Iris pigment epithelial cell (primary cell): ENCODE data around the gene CEP85.

Source experiments
- DNase-seq: peaks from one replicate; pipeline ENCODE4 v3.0.0-alpha.2; 2011; ENCODE audit warnings: low read depth

The CEP85 gene

DNA sequence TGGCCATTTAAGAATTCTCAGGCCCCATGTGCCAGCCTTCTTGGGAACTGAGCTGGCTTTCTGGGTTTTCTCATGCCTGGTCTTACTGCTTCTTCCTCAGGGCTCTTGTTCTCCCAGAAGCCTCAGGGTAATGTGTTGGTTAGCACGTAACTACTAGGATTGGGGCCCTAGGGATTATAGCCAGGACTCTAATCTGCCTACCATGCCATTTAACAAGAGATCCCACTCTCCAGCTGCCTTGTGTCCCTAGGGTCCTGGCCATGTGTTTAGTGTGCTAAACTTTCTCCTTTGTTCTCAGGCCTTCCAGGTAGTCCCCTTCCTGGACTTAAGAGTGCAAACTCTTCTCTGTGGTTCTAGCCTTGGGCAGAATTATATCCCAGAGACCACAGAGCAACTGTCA lies 43.7 kb downstream of the CEP85 start:
- no peak for DNase-seq

DNA sequence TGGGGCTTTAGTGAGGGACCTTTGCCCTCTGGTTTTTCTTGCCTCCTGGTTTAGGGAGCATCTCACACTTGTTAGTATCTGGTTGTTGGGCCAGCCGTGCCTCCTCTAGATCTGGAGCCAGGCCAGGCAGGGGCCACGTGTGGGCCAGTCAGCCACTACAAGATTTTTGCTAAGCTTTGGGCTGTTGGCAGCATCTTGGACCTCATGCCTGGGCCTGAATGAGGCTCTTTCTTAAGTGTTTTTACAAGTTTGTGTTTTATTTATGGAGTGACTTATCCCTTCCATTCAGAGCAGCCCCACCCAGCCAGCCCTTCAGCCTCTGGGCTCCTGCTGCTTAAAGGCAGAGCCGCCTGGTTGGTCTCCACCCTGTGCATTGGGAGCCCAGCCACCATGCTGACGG lies 44.3 kb downstream of the CEP85 start:
- DNase-seq, result no peak

DNA sequence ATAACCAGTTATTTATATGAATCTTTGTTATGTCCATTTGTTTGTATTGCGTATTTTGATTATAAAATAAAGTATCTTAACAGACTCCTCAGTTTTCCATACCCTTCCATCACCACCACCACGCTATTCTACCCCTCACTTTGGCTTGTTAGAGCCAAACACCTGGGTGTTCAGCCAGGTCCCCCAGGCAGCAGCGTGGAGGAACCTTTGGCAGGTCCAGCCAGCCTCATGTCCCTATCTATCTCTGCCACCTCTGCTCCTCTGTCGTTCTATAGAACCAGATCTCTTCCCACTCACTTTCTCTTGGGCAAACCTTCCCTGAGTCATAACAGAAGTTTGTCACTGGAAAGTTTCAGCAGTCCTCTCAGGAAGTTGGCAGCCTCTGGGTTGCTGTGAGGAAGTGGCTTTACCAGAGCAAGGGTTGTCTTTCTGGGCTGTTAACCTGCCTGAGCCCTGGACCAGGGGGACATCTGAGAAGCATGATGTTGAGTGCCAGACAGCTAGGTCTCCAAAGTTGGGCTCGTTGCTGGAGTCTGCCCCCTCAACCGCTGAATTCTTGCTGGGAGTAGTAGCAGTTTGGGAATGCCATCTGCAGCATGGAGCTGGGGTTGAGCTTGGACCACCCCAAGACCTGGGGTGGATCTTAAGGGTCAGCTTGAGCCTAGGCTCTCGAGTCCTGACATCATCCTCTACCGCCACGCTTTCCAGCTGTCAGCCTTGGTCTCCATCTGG lies 44.9 kb downstream of the CEP85 start:
- peak; percentile 33 for DNase-seq

DNA sequence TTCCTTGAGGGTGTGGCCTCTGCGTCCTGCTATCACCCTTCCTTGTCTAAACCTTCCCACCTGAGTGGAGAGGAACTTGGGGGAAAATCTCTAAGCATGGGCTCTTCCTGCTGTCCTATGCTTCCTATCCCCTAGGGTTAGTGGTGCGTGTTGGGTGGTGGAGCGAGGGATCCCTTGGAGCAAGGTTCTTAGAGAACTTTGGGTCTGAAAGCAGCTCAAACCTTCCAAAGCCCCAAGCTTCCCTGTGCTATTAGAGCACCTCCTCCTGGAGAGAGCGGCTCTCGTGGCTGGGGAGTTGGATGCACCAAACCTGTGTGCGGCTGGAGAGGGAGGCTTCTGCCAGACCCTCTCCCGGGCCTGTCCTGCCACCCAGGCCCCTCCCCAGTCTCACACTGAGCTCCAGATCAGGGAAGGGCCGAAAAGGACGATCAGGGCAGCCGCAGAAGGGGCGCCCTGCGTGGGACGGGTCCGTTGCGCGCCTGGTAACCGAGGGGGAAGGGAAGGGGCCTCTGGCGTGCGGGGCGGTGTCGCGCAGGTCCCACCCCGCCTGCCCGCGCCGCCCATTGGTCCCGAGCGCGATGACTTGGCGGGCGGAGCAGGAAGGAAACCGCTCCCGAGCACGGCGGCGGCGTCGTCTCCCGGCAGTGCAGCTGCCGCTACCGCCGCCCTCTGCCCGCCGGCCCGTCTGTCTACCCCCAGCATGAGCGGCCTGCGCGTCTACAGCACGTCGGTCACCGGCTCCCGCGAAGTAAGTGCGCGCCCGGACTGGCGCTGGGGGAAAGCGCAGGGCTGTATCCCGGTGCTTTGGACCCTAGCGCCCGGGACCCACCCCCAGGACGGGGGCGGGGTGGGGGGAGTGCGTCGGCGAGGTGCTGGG lies 45.7 kb downstream of the CEP85 start, which contains the start of gene SH3BGRL3:
Gene SH3BGRL3 (plus strand): TSS at position 631 of the 877 bp plus-strand sequence. CDS start 70 bp downstream, at position 701.
- DNase-seq, result peak; percentile 87

DNA sequence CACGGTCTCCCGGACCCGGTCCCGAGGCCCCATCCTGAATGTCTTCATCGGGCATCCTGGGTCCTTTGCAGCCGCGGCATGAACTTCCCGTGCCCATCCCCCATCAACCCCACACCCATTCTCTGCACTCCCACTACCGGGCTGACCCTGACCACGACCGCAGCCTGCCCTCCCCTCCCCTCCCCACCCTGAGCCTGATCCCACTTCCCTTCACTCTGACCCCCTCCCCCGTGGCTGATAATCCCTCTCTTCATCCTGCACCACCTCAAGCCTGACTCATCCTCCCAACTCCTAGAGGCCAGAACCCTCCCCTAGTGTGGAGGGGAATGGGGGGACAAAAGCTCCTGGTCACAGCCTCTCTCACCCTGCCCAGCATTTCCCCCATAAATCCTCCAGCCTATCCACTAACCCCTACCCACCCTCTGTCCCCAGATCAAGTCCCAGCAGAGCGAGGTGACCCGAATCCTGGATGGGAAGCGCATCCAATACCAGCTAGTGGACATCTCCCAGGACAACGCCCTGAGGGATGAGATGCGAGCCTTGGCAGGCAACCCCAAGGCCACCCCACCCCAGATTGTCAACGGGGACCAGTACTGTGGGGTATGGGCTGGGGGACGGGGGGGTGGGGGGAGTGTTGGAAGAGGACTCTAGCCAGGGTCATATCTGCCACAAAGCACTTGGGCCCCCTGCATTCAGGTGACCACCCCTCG lies 46.5 kb downstream of the CEP85 start:
- peak; percentile 45 for DNase-seq

DNA sequence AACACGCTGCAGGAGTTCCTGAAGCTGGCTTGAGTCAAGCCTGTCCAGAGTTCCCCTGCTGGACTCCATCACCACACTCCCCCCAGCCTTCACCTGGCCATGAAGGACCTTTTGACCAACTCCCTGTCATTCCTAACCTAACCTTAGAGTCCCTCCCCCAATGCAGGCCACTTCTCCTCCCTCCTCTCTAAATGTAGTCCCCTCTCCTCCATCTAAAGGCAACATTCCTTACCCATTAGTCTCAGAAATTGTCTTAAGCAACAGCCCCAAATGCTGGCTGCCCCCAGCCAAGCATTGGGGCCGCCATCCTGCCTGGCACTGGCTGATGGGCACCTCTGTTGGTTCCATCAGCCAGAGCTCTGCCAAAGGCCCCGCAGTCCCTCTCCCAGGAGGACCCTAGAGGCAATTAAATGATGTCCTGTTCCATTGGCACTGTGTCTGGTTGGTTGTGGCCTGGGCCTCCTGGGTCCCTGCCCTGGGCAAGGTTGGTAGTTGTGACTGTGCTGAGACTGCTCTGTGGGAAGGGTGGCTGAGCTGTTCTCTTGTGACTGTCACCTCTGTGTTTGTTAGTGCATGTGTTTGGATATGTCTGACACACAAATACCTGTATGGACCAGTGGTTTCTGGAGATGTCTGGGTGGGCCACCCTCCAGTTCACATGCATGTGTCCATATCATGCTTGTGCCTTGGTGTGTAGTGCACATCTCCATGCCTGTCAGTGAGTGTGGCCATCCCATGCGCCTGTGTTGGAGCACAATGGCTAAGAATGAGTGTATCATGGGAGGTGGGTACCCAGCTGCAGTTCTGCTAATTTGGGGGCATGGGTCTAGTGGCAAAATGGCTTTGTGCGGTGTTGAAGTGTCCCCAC lies 47.3 kb downstream of the CEP85 start:
- peak; percentile 11 for DNase-seq

DNA sequence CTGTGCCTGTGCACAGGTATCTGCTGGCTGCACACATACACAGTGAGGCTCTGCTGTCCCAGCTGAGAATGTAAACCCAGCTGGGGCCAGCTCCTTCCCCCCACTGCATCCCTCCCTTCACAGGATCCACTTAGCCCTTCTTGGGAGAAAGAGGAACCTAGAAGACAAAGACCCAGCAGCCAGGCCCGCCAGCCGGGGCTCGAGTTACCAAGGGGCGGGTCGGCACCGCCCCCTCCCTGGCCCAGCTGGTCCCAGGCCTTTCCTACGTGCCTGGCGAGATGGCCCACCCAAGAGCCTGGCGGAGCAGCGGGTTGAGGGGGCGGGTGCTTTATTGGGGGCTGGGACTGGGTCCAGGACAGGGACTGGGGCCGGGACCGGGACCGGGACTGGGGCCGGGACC lies 48.0 kb downstream of the CEP85 start:
- peak; percentile 51 for DNase-seq

DNA sequence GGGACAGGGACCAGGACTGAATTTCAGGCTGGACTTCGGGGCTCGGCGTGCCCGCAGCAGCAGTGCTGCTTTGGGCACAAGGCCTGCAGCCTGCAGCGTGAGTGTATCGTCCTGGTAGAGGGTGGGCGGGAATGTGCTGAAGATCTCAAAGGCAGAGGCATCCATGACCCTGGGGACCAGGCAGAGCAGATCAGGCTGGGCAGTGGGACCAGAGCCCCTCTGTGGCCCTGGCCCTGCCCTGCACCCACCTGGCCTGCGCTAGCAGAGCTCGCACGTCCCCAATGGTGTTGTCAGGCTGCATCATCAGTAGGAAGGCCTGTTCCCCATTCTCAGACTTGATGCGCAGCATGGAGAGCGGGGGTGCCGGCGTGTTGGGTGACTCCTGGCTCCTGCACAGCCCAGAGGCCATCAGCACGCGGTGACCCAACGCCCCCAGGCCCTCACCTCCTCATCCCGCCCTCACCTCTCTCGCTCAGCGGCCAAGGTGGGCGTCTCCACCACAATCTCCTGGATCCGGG lies 48.5 kb downstream of the CEP85 start:
- no peak for DNase-seq

DNA sequence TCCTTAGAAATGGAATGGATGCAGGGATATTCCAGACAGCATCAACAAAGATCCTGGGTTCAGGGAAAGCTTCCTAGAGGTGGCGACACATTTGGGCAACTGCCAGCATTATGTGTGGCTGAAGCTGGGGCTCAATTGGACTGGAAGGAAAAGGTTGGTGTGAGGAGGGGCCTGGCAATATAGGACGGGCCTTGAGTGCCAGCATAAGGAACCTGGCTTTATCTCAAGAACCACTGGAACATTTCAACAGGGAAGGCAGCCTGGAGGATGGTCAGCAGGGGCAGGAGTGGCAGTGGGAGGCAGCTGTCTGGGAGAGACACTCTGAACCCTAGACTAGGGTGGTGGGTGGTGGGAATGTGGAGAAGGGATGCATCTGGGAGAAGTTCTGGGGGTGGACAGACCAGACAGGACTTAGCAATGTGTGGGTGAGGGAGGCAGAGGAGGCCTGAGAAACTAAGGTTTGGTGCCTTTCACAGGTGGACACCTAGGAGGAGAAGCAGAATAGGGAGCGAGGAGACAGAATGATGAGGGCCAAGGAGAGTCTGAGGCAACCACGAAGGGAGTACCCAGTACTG lies 49.4 kb downstream of the CEP85 start:
- DNase-seq, result peak; percentile 15

DNA sequence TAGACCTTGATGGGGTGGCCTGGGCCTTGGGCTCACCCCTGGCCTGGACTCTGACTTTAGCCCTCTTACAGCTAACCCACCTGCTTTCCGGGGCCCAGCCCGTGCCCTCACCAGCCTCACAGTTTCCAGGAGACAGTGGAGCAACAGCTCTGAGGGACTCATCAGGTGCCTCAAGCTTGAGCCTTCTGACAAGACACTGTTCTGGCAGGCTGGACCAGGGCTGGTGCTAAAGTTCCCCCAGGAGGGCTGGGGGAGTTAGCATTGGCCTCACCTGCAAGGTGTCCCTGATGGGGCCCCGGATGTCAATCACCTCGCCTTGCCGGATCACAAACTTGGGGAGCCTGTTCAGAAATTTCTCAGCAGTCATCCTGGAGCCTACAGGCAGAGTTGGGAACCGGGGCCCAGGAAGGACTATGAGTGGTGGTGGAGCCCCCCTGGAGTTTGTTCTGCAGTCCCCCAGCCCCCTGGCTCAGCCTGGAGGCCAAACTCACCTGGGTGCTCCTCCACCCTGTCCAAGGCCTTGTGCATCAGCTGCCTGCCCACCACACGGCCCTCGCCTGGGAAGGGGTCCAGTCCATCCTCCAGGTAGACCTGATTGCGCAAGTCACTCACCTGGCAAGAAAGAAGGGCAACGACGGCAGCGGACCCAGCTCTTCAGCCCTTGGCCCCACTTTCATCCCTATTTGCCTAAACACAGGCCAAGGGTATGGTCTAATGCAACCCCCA lies 50.0 kb downstream of the CEP85 start:
- DNase-seq, result no peak

DNA sequence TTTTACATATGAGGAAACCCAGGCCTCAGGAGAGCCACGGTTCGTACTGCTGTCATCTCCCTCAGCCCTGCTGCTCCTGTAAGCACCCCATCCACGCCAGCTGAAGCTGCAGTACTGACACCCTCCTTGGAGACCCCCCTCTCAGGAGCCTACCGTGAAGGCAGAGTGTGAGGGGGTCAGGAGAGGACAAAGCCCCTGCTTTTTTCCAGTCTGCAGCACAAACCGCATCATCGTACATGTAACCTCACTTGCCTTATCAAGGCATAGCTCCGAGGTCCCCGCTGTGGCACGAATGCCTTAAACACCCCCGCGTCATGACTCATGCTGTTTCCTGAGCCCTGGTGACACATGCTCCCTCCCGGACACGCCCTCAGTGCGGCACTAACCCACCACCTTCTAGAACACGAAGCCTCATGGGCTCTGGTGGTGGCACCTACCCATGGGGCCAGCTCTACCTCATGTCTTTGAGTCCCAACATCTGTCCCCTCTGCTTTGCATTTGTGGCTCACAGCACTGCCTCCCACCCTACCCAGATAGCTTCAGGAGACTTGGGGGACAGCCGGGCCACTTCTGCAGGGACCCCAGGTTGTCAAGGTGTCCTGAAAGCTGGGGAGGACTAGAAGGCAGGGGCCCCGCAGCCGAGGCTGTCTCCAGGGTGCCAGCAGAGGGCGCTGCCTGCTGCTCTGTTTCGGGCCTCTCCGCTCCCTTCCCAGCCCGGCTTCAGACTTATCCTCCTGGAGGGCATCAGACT lies 50.8 kb downstream of the CEP85 start:
- DNase-seq, result peak; percentile 91

DNA sequence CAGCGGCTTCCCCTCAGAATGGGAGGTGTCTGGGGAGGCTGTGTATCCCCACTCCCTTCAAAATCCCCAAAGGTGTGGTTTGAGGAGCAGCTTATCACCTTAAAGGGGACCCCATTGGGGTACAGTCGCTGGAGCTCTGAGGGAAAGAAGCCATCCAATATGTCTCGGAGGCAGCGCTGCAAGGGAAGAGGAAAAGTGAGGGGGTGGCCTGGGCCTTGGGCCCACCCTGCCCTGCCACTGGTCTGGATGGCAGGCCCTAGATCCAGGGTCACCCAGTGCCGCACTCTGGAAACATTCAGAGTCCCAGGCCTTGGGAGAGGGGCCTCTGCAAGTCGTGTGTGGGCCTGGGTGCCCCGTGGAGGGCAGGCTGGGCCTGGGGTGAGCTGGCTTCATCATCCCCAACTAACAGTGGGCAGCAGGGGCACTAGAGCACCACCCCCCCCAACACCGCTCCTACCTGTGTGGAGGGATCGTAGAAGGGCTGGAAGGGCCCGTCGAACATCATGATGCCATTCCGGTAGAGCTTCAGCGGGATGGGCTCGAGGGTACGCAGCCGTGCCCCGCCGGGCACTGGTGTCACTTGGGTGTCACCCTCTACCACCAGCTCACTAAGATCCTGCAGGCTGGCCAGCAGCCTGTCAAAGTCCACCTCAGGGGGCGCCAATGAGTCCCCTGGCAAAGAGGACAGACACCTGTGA lies 51.5 kb downstream of the CEP85 start:
- no peak for DNase-seq

DNA sequence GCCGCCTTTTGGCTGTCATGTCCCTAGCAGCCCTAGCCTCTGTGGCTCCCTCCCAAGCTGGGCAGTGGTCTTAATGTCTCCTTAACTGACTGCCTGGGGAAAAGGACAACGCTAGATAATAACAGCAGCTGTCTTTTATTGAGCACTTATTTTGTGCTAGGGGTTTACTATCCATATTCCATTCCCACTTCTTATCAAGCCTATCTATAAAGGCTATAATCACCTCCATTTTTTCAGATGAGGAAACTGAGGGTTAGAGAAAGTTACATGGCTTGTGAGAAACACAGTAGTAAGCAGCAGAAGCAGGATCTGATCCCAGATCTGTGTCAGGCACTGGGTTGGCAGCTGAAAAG lies 52.0 kb downstream of the CEP85 start:
- no peak for DNase-seq

DNA sequence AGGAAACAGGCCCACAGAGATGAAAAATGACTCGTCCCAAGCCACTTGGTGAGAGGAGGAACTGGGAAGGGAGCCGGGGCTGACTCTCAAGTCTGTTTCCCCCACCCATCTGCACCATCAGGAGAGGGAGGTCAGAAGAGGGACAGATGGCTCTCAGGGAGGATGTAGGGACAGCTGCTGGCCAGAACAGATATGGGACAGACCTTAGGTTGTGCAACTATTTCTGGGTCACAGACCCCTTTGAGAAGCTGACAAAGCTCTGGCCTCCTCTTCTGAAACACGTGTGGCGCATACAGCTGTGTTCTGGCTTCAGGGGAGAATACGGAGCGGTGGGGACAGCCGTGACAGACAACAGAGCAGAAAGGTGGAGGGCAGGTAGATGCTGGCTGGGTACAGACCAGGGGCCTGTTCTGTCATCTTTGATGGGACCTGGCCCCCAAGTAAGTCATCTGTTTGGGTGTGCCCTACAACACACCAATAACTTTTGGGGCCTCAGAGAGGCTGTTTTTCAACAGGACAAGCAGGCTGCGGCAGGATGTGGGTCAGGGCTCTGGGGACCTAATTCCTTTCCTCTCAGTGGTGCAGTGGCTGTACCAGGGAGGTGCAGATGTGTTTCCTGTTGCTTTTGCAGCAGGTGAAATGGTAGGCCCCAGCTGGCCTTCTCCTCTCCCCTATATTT lies 53.2 kb downstream of the CEP85 start:
- no peak for DNase-seq

DNA sequence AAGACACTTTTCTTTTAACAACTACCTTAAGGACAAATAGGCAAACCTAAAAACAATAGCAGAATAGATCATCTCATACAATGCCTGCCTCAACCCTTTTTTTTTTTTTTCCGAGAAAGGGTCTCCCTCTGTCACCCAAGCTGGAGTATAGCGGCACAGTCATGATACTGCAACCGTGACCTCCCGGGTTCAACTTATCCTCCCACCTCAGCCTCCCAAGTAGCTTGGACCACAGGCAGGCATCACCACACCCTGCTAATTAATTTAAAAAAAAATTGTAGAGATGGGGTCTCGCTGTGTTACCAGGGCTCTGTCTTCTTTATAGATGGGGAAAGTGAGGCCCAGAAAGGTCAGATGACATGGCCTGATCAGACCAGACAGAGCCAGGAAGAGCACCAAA lies 53.8 kb downstream of the CEP85 start:
- no peak for DNase-seq

DNA sequence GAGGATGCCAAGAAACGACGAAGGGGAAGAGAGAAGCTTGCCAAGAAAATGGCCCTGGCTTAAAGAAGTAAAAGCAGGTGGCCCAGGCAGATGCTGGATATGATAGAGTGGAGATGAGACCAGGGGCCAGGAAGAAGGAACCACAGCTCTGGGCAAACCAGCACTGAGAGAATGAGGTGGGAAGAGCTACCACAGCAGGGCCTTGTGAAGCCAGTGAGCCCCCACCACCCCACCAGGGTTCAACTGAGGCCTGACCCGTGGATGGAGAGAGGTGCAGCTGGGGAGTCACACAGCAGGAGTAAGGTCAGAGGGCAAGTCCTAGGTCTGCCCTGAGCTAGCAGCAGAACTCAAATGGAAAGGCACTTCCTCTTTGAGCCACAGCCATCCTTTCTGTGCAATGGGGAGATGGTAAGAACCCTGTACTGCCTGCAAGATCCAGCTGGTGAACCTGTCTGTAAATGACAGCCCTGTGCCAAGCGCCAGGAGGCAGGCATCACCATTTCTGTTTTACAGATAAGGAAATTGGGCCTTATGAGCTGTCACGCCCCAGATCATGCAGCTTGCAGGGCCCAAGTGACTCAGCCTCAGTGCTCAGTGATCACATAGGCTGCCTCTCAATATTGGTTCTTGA lies 54.4 kb downstream of the CEP85 start:
- DNase-seq, result peak; percentile 12

DNA sequence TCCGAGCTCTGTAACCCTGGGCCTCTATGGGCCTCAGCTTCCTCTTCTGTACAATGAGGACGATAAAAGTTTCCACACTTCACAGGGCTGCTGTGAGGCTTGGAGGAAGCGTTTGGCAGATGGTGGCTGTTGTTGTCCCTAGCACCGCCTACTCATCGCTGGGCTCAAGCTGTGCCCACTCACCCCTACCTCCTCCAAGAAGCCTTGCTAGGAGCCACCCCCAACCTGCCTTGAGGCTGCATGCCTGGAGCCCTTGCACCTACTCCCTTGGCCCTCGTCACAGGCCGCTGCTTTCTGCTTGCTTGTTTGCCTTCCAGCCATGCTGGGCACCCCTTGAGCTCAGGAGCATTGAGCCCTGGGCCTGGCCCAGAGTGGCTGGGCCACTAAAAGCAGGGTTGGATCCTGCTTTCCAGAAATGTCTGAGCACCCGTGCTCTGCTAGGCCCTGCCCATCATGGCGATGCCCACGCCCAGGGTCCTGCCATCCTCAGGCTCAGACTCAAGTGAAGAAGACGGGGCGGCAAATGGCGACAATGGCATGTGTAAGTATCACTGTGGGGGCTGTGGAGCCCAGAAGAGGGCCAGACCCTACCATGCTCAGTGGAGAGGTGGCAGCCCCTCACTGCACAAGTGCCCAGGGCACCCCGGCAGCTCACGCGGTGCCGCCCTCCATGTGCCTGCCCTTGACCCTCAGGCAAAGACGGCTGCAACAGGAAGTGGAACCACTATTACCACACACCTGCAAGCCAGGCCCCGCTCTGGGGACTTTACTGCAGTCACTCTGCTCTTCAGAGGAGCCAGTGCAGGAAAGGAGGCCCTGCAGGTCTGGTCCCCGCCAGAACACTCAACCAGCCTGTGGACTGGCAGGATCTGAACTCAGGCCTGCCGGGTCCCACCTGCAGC lies 55.4 kb downstream of the CEP85 start:
- no peak for DNase-seq
